ENCODE data around the gene VAV2.

GRCh38 chr9:133830711-133831110, 161.4 kb downstream of the VAV2 start:
- TF ChIP-seq MAFK (IDR thresholded peaks at IDR 0.05; ENCODE audit: low read length) (no peak), E2F1 (CRISPR knock-in tag; IDR thresholded peaks at IDR 0.05) (no peak), KAT7 (CRISPR knock-in tag; IDR thresholded peaks at IDR 0.05; ENCODE audit: borderline replicate concordance) (no peak), CTCF (IDR thresholded peaks at IDR 0.05 in 2 of 3, conservative IDR thresholded peaks at IDR 0.05 in 1 of 3; ENCODE audit: insufficient read depth in 2 of 3, low read depth in 1 of 3, low read length in 3 of 3) (no peak), ZNF311 (CRISPR knock-in tag; IDR thresholded peaks at IDR 0.05) (no peak), ZBTB8A (IDR thresholded peaks at IDR 0.05; ENCODE audit: partially characterized antibody) (no peak), NR1H2 (CRISPR knock-in tag; IDR thresholded peaks at IDR 0.05) (no peak), CBX5 (IDR thresholded peaks at IDR 0.05; ENCODE audit: borderline replicate concordance, low read depth) (no peak), PATZ1 (CRISPR knock-in tag; IDR thresholded peaks at IDR 0.05; ENCODE audit: borderline replicate concordance) (no peak), ETS2 (tag; IDR thresholded peaks at IDR 0.05; ENCODE audit: borderline replicate concordance, poor library complexity, severe bottlenecking) (no peak), TSHZ1 (CRISPR knock-in tag; IDR thresholded peaks at IDR 0.05) (no peak), CREB1 (IDR thresholded peaks at IDR 0.05) (no peak), CREB1 (CRISPR knock-in tag; IDR thresholded peaks at IDR 0.05) (no peak), FOXO4 (CRISPR knock-in tag; IDR thresholded peaks at IDR 0.05) (no peak)

All from K562 (cell line).